ENCODE measurements around the gene LYRM1. TPM values are rescaled to one million over a fixed set of nuclear protein-coding genes. Genes with fewer than 3 reads are reported as not detected.

The LYRM1 gene
- total RNA-seq, 2 donors from 2014 or later: 18.7 to 34.9 TPM

GRCh38 chr16:20899071-20899470 lies 1.5 kb upstream of the LYRM1 start:
- no peak for TF ChIP-seq CTCF (IDR thresholded peaks at IDR 0.05)
- no peaks in the 10 kb centered on the region for H3K27me3 ChIP-seq (replicated peaks; ENCODE audit: insufficient read depth)
- no peak for ATAC-seq (ENCODE audit: insufficient number of reproducible peaks, low FRiP score, low read depth)
- H3K4me1 ChIP-seq (ENCODE audit: control insufficient read depth in 1 of 2, low read depth in 2 of 2): peaks cover 35 to 58% of the 10 kb centered on the region in 2 donors
- peak overlapping the region; percentile 85 for H3K4me3 ChIP-seq
- H3K9me3 ChIP-seq: no peaks in the 10 kb centered on the region
- H3K27ac ChIP-seq: peak overlapping the region; percentile 95 to 100
- no peaks in the 10 kb centered on the region for H3K36me3 ChIP-seq
- no peak for DNase-seq (ENCODE audit: low spot score)

- H3K4me1 ChIP-seq (ENCODE audit: control insufficient read depth in 1 of 2, low read depth in 2 of 2): peaks cover 41 to 58% of the 10 kb centered on the region in 2 donors
These were observed 883 bp upstream of the LYRM1 start for GRCh38 chr16:20899477-20900298.

GRCh38 chr16:20901068-20901435 lies 481 bp downstream of the LYRM1 start:
- H3K4me1 ChIP-seq (ENCODE audit: control insufficient read depth in 1 of 2, low read depth in 2 of 2): peaks cover 55 to 67% of the 10 kb centered on the region in 2 donors
- H3K27ac ChIP-seq: peak overlapping the region; percentile 95 to 100
- H3K36me3 ChIP-seq: no peaks in the 10 kb centered on the region
- DNase-seq (ENCODE audit: low spot score) (no peak), ATAC-seq (ENCODE audit: insufficient number of reproducible peaks, low FRiP score, low read depth) (no peak)
- no peaks in the 10 kb centered on the region for H3K9me3 ChIP-seq
- H3K4me3 ChIP-seq: peak overlapping the region; percentile 85
- no peaks in the 10 kb centered on the region for H3K27me3 ChIP-seq (replicated peaks; ENCODE audit: insufficient read depth)
- TF ChIP-seq CTCF (IDR thresholded peaks at IDR 0.05): no peak

More at GRCh38 chr16:20899477-20900298, 883 bp upstream of the LYRM1 start:
- no peak for DNase-seq (ENCODE audit: low spot score)
- no peak for ATAC-seq (ENCODE audit: insufficient number of reproducible peaks, low FRiP score, low read depth)
- TF ChIP-seq CTCF (IDR thresholded peaks at IDR 0.05): no peak
- H3K27ac ChIP-seq: peak overlapping the region; percentile 95 to 100
- H3K9me3 ChIP-seq: no peaks in the 10 kb centered on the region
- peak overlapping the region; percentile 85 for H3K4me3 ChIP-seq
- H3K36me3 ChIP-seq: no peaks in the 10 kb centered on the region
- H3K27me3 ChIP-seq (replicated peaks; ENCODE audit: insufficient read depth): no peaks in the 10 kb centered on the region

- TF ChIP-seq CTCF (IDR thresholded peaks at IDR 0.05): no peak
- DNase-seq (ENCODE audit: low spot score) (no peak), ATAC-seq (ENCODE audit: insufficient number of reproducible peaks, low FRiP score, low read depth) (no peak)
- H3K4me1 ChIP-seq (ENCODE audit: control insufficient read depth in 1 of 2, low read depth in 2 of 2): peaks cover 56 to 72% of the 10 kb centered on the region in 2 donors
- no peaks in the 10 kb centered on the region for H3K9me3 ChIP-seq
- peak overlapping the region; percentile 95 to 100 for H3K27ac ChIP-seq
- H3K27me3 ChIP-seq (replicated peaks; ENCODE audit: insufficient read depth): no peaks in the 10 kb centered on the region
- H3K4me3 ChIP-seq: peak overlapping the region; percentile 85
- H3K36me3 ChIP-seq: no peaks in the 10 kb centered on the region
These were observed 1.0 kb downstream of the LYRM1 start for GRCh38 chr16:20901436-20902112.

GRCh38 chr16:20902426-20902825 lies 1.9 kb downstream of the LYRM1 start:
- no peak for TF ChIP-seq CTCF (IDR thresholded peaks at IDR 0.05)
- Histone ChIP-seq H3K4me1 (ENCODE audit: control insufficient read depth in 1 of 2, low read depth in 2 of 2) (peaks cover 61 to 72% of the 10 kb centered on the region in 2 donors), H3K4me3 (peak overlapping the region; percentile 85), H3K27ac (peak overlapping the region; percentile 95 to 100), H3K36me3 (no peaks in the 10 kb centered on the region), H3K27me3 (replicated peaks; ENCODE audit: insufficient read depth) (no peaks in the 10 kb centered on the region), H3K9me3 (no peaks in the 10 kb centered on the region)
- ATAC-seq (ENCODE audit: insufficient number of reproducible peaks, low FRiP score, low read depth) (no peak), DNase-seq (ENCODE audit: low spot score) (no peak)

Measured in thoracic aorta (tissue), 2 donors.